Panc1 (cell line): Measurements from ENCODE around the gene PPP1R36. TPM values are rescaled to one million over a fixed set of nuclear protein-coding genes. Genes with fewer than 3 reads are reported as not detected.
A peak's percentile ranks its signal among the peaks of the same experiment; 100 is the strongest.

ENCODE experiments used
- ATAC-seq: fragments of 200-7000 bp; cut with Tn5 transposase; 2 replicates; pipeline ENCODE4 v1.9.1; 2020; ENCODE audit warnings: mild to moderate bottlenecking, moderate library complexity
- BruUV-seq: library from RNA; stranded (reverse); fragments of 400-500 nt; replicated peaks from 2 replicates; lab custom pipeline; 2021; lab: Mats Ljungman, UMichigan
- CTCF ChIA-PET: fragments of 300-600 bp; sonication (Branson Sonifier 250); formaldehyde crosslinking; loops from one replicate; lab custom pipeline; 2022; ENCODE audit warnings: antibody characterized with exemption; lab: Charles Lee
- POLR2A ChIA-PET: fragments of 300-600 bp; sonication (Branson Sonifier 250); formaldehyde crosslinking; loops from one replicate; lab custom pipeline; 2022; ENCODE audit warnings: antibody characterized with exemption; lab: Charles Lee
- DNase-seq: peaks from one replicate; pipeline ENCODE4 v3.0.0-alpha.2; 2010; ENCODE audit warnings: low read depth, low spot score
- H3K27ac ChIP-seq: 2 replicates; pipeline ENCODE4 v1.5.1; 2011; ENCODE audit warnings: mild to moderate bottlenecking, low read length, inconsistent platforms
- H3K27me3 ChIP-seq: fragments of 200-500 bp; sonication (Bioruptor generic); 2 replicates; pipeline ENCODE4 v1.6.0; 2014; ENCODE audit warnings: low read length, inconsistent platforms; ENCODE audit not compliant: control insufficient read depth, insufficient read depth
- H3K36me3 ChIP-seq: fragments of 200-500 bp; sonication (Bioruptor generic); 2 replicates; pipeline ENCODE4 v1.5.1; 2014; ENCODE audit warnings: inconsistent platforms, mild to moderate bottlenecking, low read length, moderate library complexity; ENCODE audit not compliant: control insufficient read depth, insufficient read depth
- H3K4me1 ChIP-seq: 2 replicates; pipeline ENCODE4 v1.5.1; 2011; ENCODE audit warnings: inconsistent platforms, mild to moderate bottlenecking, low read length, moderate library complexity; ENCODE audit not compliant: control insufficient read depth, insufficient read depth
- H3K4me3 ChIP-seq, 2 experiments: 2 replicates each; pipeline ENCODE4 v1.5.1; 2011 to 2012; ENCODE audit warnings: low read depth in 2 of 2, low read length in 2 of 2, mild to moderate bottlenecking in 2 of 2, inconsistent platforms in 1 of 2, moderate library complexity in 1 of 2
- H3K9me3 ChIP-seq: fragments of 200-500 bp; sonication (Bioruptor generic); 2 replicates; pipeline ENCODE4 v1.5.1; 2014; ENCODE audit warnings: low read depth, mild to moderate bottlenecking, inconsistent platforms, low read length, moderate library complexity; ENCODE audit not compliant: control insufficient read depth, insufficient read depth
- POLR2AphosphoS5 ChIP-seq: IDR thresholded peaks from 2 replicates; pipeline ENCODE4 v1.6.1; 2012; ENCODE audit warnings: mild to moderate bottlenecking, low read depth, low read length, moderate library complexity
- REST ChIP-seq, 2 experiments: IDR thresholded peaks; 2 replicates each; pipeline ENCODE4 v1.6.1; 2011 to 2012; ENCODE audit warnings: low read depth in 2 of 2, control low read depth in 1 of 2, low read length in 1 of 2, mild to moderate bottlenecking in 1 of 2, moderate library complexity in 1 of 2; ENCODE audit not compliant: insufficient read depth in 1 of 2
- SIN3A ChIP-seq: IDR thresholded peaks from 2 replicates; pipeline ENCODE4 v1.6.1; 2012; ENCODE audit warnings: low read depth, mild to moderate bottlenecking, low read length, moderate library complexity, borderline replicate concordance; ENCODE audit not compliant: insufficient read depth
- TCF7L2 ChIP-seq: IDR thresholded peaks from 2 replicates; pipeline ENCODE4 v1.6.1; 2011; ENCODE audit warnings: mild to moderate bottlenecking, low read depth, low read length, inconsistent platforms
- in situ Hi-C: cut with HindIII; loops from 2 replicates; pipeline ENCODE4 v1.10.0; 2016; ENCODE audit warnings: low sequenced_read_pairs, low pct_unique_long_range_greater_than_20kb
- intact Hi-C: fragments of 100-400 bp; cut with micrococcal nuclease; formaldehyde crosslinking; loops from one replicate; pipeline ENCODE4 v1.10.0; 2022; ENCODE audit not compliant: unreplicated experiment
- total RNA-seq: library from RNA; stranded (reverse); gene quantifications from one replicate; pipeline ENCODE4 v1.2.1, GENCODE V29; 2021; ENCODE audit not compliant: unreplicated experiment
- TF ChIP-seq, protein P1 (sequence below): fragments of 450-650 bp; IDR thresholded peaks from 2 replicates; pipeline ENCODE4 v1.5.1; 2017; ENCODE audit warnings: mild to moderate bottlenecking

PPP1R36 gene
- total RNA-seq, 1 experiment from 2014 or later = 0.69 TPM

GRCh38 chr14:64504310-64504896 is 45.4 kb upstream of the PPP1R36 start, which contains the start of gene ZBTB1:
Gene ZBTB1 (plus strand): TSS chr14:64504770. CDS start chr14:64521505, 16,735 bp downstream.
- peak; percentile 80 for ATAC-seq
- ChIA-PET POLR2A (interaction anchor here (0.6 to 0.7 kb wide), 3 partner anchors 61 to 325 kb away, joined by 4 to 6 read pairs (median 5); no protein-coding TSS in a partner anchor), CTCF (no interaction called here)
- Histone ChIP-seq H3K27ac (peak within 1 kb of the TSS; percentile 91), H3K9me3 (no peaks in the 10 kb centered on the region), H3K4me3 (peak within 1 kb of the TSS; percentile 83 to 94), H3K4me1 (peaks cover 41% of the 10 kb centered on the region), H3K36me3 (peaks cover 9% of the 10 kb centered on the region; the same call in 1 of the 2 replicates), H3K27me3 (no peaks in the 10 kb centered on the region)
- intact Hi-C loops = no loop called here
- TF ChIP-seq REST (IDR thresholded peaks at IDR 0.05; ENCODE audit: insufficient read depth in 1 of 2, low read depth in 2 of 2, low read length in 1 of 2) = peak in 1 of 2 experiments; percentile 15; a peak in 1 of 4 replicates
- 0 out of 2 replicates have a peak, but pooled peaks have one; percentile 68 for TF ChIP-seq SIN3A
- peak; percentile 62 for TF ChIP-seq POLR2AphosphoS5
- TF ChIP-seq, protein P1, sequence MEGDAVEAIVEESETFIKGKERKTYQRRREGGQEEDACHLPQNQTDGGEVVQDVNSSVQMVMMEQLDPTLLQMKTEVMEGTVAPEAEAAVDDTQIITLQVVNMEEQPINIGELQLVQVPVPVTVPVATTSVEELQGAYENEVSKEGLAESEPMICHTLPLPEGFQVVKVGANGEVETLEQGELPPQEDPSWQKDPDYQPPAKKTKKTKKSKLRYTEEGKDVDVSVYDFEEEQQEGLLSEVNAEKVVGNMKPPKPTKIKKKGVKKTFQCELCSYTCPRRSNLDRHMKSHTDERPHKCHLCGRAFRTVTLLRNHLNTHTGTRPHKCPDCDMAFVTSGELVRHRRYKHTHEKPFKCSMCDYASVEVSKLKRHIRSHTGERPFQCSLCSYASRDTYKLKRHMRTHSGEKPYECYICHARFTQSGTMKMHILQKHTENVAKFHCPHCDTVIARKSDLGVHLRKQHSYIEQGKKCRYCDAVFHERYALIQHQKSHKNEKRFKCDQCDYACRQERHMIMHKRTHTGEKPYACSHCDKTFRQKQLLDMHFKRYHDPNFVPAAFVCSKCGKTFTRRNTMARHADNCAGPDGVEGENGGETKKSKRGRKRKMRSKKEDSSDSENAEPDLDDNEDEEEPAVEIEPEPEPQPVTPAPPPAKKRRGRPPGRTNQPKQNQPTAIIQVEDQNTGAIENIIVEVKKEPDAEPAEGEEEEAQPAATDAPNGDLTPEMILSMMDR = no peak
- TF ChIP-seq TCF7L2 = no peak
- no TSS peak for BruUV-seq
- no peak for DNase-seq
- in situ Hi-C loops = no loop called here

- Histone ChIP-seq H3K27ac (peak overlapping the region; percentile 91), H3K4me3 (peak overlapping the region; percentile 83 to 94), H3K4me1 (peaks cover 41% of the 10 kb centered on the region), H3K36me3 (peaks cover 9% of the 10 kb centered on the region; the same call in 1 of the 2 replicates), H3K9me3 (no peaks in the 10 kb centered on the region), H3K27me3 (no peaks in the 10 kb centered on the region)
- ChIA-PET CTCF (no interaction called here), POLR2A (interaction anchor here (0.6 to 0.7 kb wide), 2 partner anchors 62 to 325 kb away, joined by 4 to 6 read pairs; no protein-coding TSS in a partner anchor)
- in situ Hi-C loops (no loop called here), intact Hi-C loops (no loop called here)
- TF ChIP-seq REST (IDR thresholded peaks at IDR 0.05; ENCODE audit: insufficient read depth in 1 of 2, low read depth in 2 of 2, low read length in 1 of 2) (no peak), SIN3A (no peak), TCF7L2 (no peak; the same call in none of the 2 replicates), POLR2AphosphoS5 (no peak; the same call in 1 of the 2 replicates)
- TF ChIP-seq, protein P1 = no peak
- no TSS peak for BruUV-seq
- ATAC-seq = peak; percentile 61
- DNase-seq = no peak
Observed at GRCh38 chr14:64504897-64505794, 44.6 kb upstream of the PPP1R36 start.
